ENCODE results near the gene UNC80. TPM values are rescaled to one million over a fixed set of nuclear protein-coding genes. Genes with fewer than 3 reads are reported as not detected.

Gene UNC80
- total RNA-seq, 1 donor from 2014 or later: 0.38 TPM

DNA sequence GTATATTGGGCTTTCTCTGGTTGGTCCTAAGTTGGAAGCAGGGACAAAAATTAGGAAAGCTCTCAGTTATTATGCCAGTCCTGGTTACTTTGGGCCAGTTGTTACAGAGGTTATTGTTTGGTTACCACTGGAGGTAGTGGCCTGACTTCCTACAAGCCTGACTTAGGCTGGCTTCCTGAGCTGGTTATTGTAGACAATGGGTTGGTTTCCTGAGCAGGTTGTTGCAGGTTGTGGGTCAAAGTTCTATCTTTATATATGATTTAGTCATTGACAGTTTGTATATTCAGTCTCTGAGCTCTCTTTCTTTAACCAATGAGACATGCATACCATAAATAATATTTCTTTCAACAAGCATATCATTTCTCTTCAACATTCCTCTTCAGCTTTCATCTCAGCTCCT, 172.1 kb downstream of the UNC80 start:
- no peak overlapping the region for H3K4me3 Mint-ChIP-seq
- peaks cover 11% of the 10 kb centered on the region for H3K4me1 Mint-ChIP-seq
- H3K36me3 Mint-ChIP-seq: no peaks in the 10 kb centered on the region
- H3K9me3 Mint-ChIP-seq: no peaks in the 10 kb centered on the region
- H3K27ac Mint-ChIP-seq: no peak overlapping the region
- H3K27me3 Mint-ChIP-seq (ENCODE audit: low read depth): no peaks in the 10 kb centered on the region
- no peak for DNase-seq (ENCODE audit: low spot score in 2 of 2, unreplicated experiment in 2 of 2)
- no peak for TF ChIP-seq CTCF (IDR thresholded peaks at IDR 0.05; ENCODE audit: unreplicated experiment)

DNA sequence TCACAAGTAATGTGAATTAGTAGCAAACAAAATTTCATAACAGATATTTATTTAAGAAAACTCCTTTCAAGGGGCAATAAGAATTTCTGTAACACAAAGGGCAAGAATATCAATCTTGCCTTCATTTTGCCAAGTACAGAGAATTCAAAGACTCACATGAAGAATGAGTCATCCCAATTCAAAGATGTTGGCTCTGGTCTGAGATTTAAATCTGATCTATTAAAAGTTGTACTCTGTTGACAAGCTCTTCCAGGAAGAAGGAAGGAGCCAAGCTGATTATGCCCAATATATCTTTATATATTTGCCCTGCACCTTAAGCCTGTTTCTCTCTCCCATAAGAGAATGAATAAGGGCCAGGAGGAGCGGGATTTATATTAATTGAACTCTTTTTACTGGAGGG, 174.9 kb downstream of the UNC80 start:
- TF ChIP-seq CTCF (IDR thresholded peaks at IDR 0.05; ENCODE audit: unreplicated experiment): no peak

DNA sequence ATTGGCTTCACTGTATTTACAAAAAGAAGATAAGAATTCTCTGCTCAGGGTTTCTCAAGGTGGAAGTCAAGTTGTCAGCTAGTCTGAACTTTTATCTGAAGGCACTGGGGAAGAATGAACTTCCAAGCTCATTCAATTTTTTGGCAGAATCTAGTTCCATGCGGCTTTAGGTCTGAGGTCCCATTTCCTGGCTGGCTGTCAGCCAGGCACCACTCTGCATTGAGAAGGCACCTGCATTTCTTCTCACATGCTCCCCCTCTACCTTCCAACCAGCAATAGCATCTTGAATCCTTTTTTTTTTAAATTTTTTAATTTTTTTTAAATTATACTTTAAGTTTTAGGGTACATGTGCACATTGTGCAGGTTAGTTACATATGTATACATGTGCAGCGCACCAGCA, 184.6 kb downstream of the UNC80 start:
- no peak for DNase-seq (ENCODE audit: low spot score in 2 of 2, unreplicated experiment in 2 of 2)
- peaks cover 2% of the 10 kb centered on the region for H3K27me3 Mint-ChIP-seq (ENCODE audit: low read depth)
- TF ChIP-seq CTCF (IDR thresholded peaks at IDR 0.05; ENCODE audit: unreplicated experiment): no peak
- H3K4me1 Mint-ChIP-seq: peaks cover 13% of the 10 kb centered on the region
- H3K4me3 Mint-ChIP-seq: no peak overlapping the region
- H3K36me3 Mint-ChIP-seq: no peaks in the 10 kb centered on the region
- no peak overlapping the region for H3K27ac Mint-ChIP-seq
- H3K9me3 Mint-ChIP-seq: peaks cover 10% of the 10 kb centered on the region

More for the DNA sequence above, 174.9 kb downstream of the UNC80 start:
- no peaks in the 10 kb centered on the region for H3K27me3 Mint-ChIP-seq (ENCODE audit: low read depth)
- no peaks in the 10 kb centered on the region for H3K36me3 Mint-ChIP-seq
- no peak overlapping the region for H3K27ac Mint-ChIP-seq
- H3K4me1 Mint-ChIP-seq: peaks cover 11% of the 10 kb centered on the region
- H3K9me3 Mint-ChIP-seq: peaks cover 2% of the 10 kb centered on the region
- DNase-seq (ENCODE audit: low spot score in 2 of 2, unreplicated experiment in 2 of 2): no peak
- H3K4me3 Mint-ChIP-seq: no peak overlapping the region

DNA sequence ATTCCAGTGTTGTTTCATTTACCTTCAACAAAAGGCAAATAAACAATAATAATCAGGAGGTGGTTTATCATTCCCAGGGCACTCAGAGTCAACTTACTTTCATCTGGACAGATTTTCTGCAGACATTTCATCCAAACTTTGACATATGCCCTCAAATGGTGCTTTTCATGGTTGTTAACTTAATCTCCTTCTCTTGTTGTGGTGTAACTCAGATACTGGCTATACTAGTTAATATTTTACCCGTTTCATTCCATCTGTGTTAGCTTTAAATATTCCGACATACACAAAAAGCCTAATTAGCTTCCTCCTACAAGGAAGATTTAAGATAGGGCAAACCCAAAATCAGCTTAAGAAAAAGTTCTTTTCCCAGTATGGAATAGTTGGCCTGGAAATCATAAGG, 186.4 kb downstream of the UNC80 start:
- Mint-ChIP-seq H3K27ac (no peak overlapping the region), H3K4me3 (no peak overlapping the region), H3K9me3 (no peaks in the 10 kb centered on the region), H3K4me1 (peaks cover 13% of the 10 kb centered on the region), H3K36me3 (no peaks in the 10 kb centered on the region), H3K27me3 (ENCODE audit: low read depth) (no peaks in the 10 kb centered on the region)
- DNase-seq (ENCODE audit: low spot score in 2 of 2, unreplicated experiment in 2 of 2): no peak
- TF ChIP-seq CTCF (IDR thresholded peaks at IDR 0.05; ENCODE audit: unreplicated experiment): no peak

- Mint-ChIP-seq H3K36me3 (no peaks in the 10 kb centered on the region), H3K27ac (no peak overlapping the region), H3K27me3 (ENCODE audit: low read depth) (no peaks in the 10 kb centered on the region), H3K4me1 (peaks cover 13% of the 10 kb centered on the region), H3K9me3 (no peaks in the 10 kb centered on the region), H3K4me3 (no peak overlapping the region)
- no peak for DNase-seq (ENCODE audit: low spot score in 2 of 2, unreplicated experiment in 2 of 2)
- no peak for TF ChIP-seq CTCF (IDR thresholded peaks at IDR 0.05; ENCODE audit: unreplicated experiment)
Measured at GRCh38 chr2:209960045-209960444, 188.4 kb downstream of the UNC80 start.
